WTC11 (cell line): ENCODE results near the gene MACROD2.

Source experiments
- CBFB ChIP-seq: sonication (generic); formaldehyde crosslinking; IDR thresholded peaks from 2 replicates; pipeline ENCODE4 v1.8.1; 2022; ENCODE audit warnings: mild to moderate bottlenecking, low read depth, missing genetic modification reagents
- CREB1 ChIP-seq: sonication (generic); formaldehyde crosslinking; IDR thresholded peaks from 2 replicates; pipeline ENCODE4 v1.8.0; 2023; ENCODE audit warnings: mild to moderate bottlenecking, missing genetic modification reagents
- CTCF ChIP-seq: fragments of 200-600 bp; IDR thresholded peaks from 2 replicates; pipeline ENCODE4 v1.8.0; 2022; ENCODE audit warnings: antibody characterized with exemption
- E2F4 ChIP-seq: sonication (generic); formaldehyde crosslinking; IDR thresholded peaks from 2 replicates; pipeline ENCODE4 v1.8.1; 2022; ENCODE audit warnings: low read depth, mild to moderate bottlenecking, moderate library complexity, missing genetic modification reagents, borderline replicate concordance
- GABPB1 ChIP-seq: sonication (generic); formaldehyde crosslinking; IDR thresholded peaks from 2 replicates; pipeline ENCODE4 v1.8.1; 2023; ENCODE audit warnings: mild to moderate bottlenecking, missing genetic modification reagents
- NR3C1 ChIP-seq: sonication (generic); formaldehyde crosslinking; conservative IDR thresholded peaks from 2 replicates; pipeline ENCODE4 v1.8.1; 2023; ENCODE audit warnings: low read depth, mild to moderate bottlenecking, missing genetic modification reagents
- SP1 ChIP-seq: sonication (generic); formaldehyde crosslinking; conservative IDR thresholded peaks from 2 replicates; pipeline ENCODE4 v1.8.1; 2022; ENCODE audit warnings: missing genetic modification reagents
- USF2 ChIP-seq: sonication (generic); formaldehyde crosslinking; IDR thresholded peaks from 2 replicates; pipeline ENCODE4 v1.8.1; 2023; ENCODE audit warnings: mild to moderate bottlenecking, missing genetic modification reagents, moderate library complexity
- ZNF219 ChIP-seq: sonication (generic); formaldehyde crosslinking; IDR thresholded peaks from 2 replicates; pipeline ENCODE4 v1.8.0; 2023; ENCODE audit warnings: missing genetic modification reagents, mild to moderate bottlenecking, borderline replicate concordance

GRCh38 chr20:15209537-15209936 is 1214.2 kb downstream of the MACROD2 start:
- no peak for TF ChIP-seq NR3C1
- no peak for TF ChIP-seq CTCF
- TF ChIP-seq E2F4 (CRISPR knock-in tag), result no peak
- TF ChIP-seq CBFB (CRISPR knock-in tag), result no peak
- TF ChIP-seq GABPB1 (CRISPR knock-in tag), result no peak
- no peak for TF ChIP-seq ZNF219 (CRISPR knock-in tag)
- no peak for TF ChIP-seq CREB1 (CRISPR knock-in tag)
- no peak for TF ChIP-seq USF2 (CRISPR knock-in tag)
- no peak for TF ChIP-seq SP1
